NCI-H2107 (cell line): ENCODE data around the gene FGL2.
"Not testable (repeated sequence)": the region's sequence is repeated elsewhere in the genome, so short reads cannot be mapped to it uniquely, and the experiment has no call there.

Experiments used
- DNase-seq: peaks from one replicate; lab custom pipeline; 2025; lab: John Stamatoyannopoulos, UW

The FGL2 gene, protein sequence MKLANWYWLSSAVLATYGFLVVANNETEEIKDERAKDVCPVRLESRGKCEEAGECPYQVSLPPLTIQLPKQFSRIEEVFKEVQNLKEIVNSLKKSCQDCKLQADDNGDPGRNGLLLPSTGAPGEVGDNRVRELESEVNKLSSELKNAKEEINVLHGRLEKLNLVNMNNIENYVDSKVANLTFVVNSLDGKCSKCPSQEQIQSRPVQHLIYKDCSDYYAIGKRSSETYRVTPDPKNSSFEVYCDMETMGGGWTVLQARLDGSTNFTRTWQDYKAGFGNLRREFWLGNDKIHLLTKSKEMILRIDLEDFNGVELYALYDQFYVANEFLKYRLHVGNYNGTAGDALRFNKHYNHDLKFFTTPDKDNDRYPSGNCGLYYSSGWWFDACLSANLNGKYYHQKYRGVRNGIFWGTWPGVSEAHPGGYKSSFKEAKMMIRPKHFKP

DNA sequence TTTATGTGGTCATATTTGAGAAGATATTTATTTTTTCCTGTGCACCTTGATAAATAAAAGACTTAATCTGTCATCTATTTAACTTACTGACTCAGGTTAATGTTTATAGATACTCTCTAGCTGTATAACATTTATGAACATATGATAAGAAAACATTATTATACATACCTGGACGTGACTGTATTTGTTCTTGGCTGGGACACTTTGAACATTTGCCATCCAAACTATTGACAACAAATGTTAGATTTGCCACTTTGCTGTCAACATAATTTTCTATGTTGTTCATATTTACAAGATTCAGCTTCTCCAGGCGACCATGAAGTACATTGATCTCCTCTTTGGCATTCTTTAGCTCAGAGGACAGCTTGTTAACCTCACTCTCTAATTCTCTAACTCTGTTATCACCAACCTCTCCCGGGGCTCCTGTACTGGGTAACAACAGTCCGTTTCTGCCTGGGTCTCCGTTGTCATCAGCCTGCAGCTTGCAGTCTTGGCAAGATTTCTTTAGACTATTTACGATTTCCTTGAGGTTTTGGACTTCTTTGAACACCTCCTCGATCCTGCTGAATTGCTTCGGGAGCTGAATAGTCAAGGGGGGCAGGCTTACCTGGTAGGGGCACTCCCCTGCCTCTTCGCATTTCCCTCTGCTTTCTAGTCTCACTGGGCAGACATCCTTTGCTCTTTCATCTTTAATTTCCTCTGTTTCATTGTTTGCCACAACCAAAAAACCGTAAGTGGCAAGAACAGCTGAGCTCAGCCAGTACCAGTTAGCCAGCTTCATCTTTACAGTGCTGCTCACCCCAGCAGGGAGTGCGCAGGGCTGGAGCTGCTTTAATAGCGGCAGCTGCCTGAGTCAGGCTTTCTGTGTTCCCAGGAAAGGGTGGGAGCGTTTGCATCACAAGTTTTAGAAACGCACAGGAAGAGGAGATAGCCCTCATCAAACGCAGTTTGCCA lies at the start of gene FGL2:
Gene FGL2 (minus strand): TSS at position 807 of the 954 bp plus-strand sequence. CDS start 26 bp downstream, at position 781.
- peak; percentile 40 for DNase-seq

DNA sequence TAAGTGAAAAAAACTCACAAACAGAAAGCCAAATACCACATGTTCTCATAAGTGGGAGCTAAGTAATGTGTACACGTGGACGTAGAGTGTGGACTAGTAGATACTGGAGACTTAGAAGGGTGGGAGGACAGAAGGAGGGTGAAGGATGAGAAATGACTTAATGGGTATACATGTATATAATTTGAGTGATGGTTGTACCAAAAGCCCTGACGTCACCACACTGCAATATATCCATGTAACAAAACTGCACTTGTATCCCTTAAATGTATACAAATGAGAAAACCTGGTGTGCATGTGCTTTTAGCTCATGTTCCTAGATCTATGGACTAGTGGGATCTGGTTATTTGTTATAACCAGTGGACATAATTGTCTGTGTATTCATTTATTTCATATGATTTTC lies 48.5 kb upstream of the FGL2 start:
- no peak for DNase-seq

DNA sequence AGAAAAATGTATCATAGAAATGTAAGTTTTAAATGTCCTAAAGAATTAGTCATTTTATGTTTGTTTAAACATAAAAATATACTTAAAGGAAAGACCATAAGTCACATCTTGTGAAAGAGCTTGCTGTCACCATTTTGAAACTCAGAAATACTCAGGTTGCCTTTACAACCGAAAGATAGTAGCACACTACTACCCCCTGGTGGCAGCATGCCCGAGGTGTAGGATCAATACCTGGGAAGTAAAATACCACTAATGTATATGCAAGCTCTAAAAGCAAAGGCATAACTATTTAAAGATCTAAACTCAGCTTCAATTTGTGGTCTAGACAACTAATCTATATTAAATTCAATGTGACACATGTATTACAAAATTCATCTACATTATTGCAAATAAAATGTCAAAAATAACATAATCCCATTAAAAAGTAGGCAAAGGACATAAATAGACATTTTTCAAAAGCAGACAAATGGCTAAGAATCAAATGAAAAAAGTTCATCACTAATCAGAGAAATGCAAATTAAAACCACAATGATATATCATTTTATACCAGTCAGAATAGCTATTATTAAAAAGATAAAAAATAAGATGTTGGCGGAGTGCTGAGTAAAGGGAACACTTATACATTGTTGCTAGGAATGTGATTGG lies 47.7 kb upstream of the FGL2 start:
- DNase-seq = peak; percentile 25

- no peak for DNase-seq
These were observed 46.5 kb upstream of the FGL2 start for GRCh38 chr7:77246026-77246640.

GRCh38 chr7:77245015-77245755 lies 45.6 kb upstream of the FGL2 start:
- DNase-seq = no peak

- DNase-seq = no peak
These were observed 44.8 kb upstream of the FGL2 start for GRCh38 chr7:77244222-77244934.

DNA sequence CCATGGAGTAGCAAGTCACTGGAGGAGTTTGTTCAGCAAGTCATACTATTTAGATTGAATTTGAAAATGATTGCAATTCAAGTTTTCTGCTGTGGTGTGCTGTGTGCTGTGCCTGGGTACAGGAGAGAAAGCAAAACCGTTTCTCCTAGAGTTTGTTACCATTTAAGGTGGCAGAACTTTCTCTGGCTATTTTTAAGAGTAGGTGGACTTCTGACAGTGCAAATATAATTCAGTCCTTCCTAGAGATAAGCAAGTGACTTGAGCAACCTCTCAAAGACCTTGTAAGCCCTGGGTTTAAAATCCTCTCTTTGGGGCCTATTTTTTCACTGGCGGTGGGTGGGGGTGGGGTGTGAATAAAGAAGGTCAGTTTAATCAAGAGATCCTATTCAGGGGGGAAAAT lies 42.9 kb upstream of the FGL2 start:
- DNase-seq = no peak

GRCh38 chr7:77242068-77242467 lies 42.4 kb upstream of the FGL2 start:
- DNase-seq = no peak

DNA sequence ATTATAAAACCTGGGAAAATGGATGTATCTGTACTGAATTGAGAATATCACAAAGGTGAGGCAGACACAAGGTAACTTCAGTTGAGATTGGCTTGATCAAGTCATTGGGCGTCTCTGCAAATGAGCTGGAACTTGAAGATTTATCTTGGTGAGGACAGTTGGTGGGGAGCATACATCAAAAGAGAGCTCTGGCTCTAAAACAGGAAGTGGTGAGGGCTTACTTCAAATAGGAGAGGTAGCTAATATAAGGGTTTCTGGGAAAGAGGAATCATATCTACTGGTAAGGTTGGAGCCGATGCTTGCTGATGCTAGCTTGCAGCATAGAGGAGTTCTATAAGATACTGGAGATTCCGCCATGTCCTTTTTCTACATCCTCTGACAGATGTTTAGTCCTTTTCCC lies 39.9 kb upstream of the FGL2 start:
- no peak for DNase-seq

- DNase-seq = no peak
These were observed 39.1 kb upstream of the FGL2 start for GRCh38 chr7:77238703-77239136.

GRCh38 chr7:77235276-77235675 lies 35.7 kb upstream of the FGL2 start:
- DNase-seq = no peak

DNA sequence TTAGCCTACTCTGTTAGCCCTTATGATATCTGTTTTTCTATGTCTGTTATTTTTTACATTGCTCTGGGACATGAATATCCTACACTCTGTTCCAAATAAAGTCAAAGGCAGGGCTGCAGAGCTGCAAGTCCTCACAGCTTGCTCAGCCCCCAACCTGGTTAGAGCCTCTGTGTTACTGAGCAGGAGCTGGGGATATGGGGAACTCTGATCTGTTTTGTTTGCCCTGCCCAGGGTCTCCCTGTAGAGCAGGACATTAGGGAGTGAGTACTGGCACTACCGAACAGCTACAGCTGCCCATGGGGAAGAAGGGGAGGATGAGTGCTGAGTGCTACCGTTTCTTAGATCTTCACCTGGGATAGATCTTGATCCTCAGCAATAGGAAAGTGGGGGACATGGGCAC lies 32.8 kb upstream of the FGL2 start:
- DNase-seq = no peak

GRCh38 chr7:77228795-77229194 lies 29.2 kb upstream of the FGL2 start:
- DNase-seq = not testable (repeated sequence)

GRCh38 chr7:77226357-77226839 lies 26.8 kb upstream of the FGL2 start:
- no peak for DNase-seq

DNA sequence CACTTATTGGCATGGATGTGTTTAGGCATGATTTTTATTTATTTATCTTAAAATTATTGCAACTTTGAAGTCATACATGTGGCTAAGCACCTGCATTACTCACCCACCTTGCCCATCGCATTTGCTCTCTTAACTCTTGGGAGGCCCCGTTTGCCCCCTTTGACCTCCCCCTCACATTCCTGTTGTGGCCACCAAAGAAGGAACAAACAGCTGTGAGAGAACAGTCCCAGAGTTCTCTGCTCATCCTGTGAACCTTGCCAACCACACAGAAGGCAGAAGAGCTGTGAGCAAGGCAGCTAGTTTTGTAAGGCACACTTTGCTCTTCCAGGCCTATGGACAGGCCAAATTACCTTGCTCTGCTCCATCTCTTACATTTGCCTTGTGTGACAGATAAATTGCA lies 23.6 kb upstream of the FGL2 start:
- DNase-seq = no peak

DNA sequence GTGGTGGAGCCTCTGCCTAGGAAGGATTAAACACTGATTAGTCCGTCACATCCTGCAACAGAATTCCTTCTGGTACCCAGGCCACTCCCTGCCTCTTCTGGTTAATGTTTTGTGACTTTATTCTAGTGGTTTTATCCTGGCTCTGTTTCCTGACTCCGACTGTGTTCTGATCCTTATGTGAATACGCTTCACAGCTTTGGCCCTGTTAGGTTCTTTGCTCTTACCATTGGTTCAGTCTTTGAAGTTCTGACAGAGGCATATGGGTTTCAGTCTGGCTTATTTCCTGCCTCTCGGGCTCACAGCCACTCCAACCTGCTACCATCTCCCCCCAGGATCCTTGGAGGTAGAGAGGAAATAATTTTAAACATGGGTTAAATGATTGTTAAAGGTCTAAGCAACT lies 23.2 kb upstream of the FGL2 start:
- no peak for DNase-seq

GRCh38 chr7:77222065-77222464 lies 22.4 kb upstream of the FGL2 start:
- DNase-seq = no peak

DNA sequence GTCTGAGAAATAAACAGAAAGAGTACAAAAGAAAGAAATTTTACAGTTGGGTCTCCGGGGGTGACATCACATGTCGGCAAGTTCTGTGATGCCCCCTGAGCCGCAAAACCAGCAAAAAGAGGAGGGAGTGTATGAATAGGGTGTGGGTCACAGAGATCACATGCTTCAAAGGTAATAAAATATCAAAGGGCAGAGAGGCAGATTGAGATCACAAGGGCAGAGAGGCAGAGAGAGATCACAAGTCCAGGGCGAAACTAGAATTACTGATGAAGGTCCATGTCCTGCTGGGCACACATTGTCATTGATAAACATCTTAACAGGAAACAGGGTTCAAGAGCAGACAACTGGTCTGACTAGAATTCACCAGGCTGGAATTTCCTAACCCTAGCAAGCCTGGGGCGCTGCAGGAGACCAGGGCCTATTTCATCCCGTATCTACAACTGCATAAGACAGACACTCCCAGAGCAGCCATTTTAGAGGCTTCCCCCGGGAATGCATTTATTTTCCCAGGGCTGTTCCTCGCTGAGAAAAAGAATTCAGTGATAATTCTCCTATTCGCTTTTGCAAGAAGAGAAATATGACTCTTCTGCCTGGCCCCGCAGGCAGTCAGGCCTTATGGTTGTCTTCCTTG lies 20.2 kb upstream of the FGL2 start:
- not testable (repeated sequence) for DNase-seq

GRCh38 chr7:77217474-77218185 lies 18.0 kb upstream of the FGL2 start:
- no peak for DNase-seq
